ENCODE data around the gene LRRFIP2.

LRRFIP2 gene

DNA sequence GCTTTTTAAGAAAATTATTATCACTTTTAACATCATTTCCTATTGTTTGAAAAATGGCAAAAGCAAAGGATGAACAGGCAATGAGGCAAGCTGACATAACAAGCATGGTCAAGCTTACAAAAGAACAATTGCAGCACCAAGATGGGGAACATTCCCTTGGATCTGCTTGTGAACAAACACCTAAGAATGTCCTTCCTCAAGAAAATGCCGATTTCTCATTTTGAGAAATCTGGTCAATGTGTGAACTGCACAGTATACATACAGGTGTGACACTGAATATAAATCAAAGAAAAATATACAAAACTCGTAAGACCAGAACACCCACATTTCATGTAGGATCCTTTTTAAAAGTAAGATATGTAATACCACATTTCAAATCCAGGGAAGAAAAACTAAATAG is 58.9 kb downstream of the LRRFIP2 start:
- DNase-seq (ENCODE audit: low read depth): no peak

DNA sequence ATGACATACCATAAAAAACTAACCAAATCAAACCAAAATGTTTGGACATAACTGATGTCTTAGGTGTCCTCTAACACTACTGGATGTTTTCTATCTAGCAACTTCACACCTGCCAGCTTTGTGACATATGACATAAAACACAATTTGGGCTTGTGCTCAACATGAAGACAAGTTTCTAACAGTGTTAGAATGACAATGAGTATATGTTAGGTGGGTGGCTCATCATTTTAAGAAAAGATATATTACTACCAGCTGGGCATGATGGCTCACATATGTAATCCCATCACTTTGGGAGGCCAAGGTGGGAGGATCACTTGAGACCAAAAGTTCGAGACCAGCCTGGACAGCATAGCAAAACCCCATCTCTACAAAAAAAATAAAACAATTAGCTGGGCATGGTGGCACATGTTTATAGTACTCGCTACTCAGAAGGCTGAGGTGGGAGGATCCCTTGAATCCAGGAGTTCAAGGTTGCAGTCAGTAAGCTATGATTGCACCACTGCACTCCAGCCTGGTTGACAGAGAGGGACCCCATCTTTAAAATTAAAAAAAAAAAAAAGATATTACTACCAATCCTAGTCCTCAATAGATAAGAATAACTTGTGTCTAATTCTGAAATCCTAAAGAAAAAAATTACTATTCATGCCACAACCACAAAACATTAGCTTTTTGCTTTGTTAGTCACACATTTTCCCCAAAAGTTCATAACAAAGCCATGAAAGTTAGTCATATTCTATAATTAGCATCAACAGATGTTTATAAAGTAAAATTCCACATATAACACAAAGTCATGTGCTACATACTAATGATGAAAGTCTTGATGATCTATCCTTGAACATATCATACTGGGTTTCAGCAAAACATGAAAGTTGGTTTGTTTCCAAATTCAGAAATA is 59.9 kb downstream of the LRRFIP2 start:
- DNase-seq (ENCODE audit: low read depth): no peak

DNA sequence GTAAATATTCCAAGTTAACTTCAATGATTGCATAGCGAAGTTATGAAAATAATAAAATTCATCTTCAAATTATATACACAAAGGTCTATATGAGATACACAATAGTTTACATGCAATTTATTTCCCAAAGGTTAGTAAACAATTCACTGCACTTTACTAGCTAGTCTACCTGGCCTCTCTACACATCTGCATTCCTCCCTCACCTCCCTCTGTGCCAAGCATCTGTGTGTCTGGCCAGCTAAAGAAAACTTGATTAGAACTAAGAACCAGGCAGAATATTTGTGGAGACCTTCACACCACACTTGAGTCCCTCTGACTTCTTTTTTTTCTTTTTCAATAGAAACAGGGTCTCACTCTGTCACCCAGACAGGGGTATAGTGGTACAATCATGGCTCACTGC is 61.4 kb downstream of the LRRFIP2 start:
- no peak for DNase-seq (ENCODE audit: low read depth)

DNA sequence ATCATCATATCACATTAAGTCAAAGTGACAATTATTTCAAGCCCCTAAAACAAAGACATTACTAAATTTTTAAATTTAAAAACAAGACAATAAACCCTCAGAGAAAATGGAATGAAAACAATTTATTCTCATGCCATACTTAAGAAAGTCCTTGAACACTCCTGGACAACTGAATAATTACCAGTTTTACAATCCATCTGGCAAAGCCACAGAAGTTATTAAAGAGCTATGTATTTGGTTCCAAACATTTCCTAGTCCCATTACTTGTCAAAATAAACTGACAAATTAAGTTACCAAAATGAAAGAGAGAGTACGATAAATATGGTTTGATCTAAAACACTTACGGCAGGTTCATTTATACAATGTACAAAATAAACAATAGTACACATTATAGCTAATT is 63.2 kb downstream of the LRRFIP2 start:
- DNase-seq (ENCODE audit: low read depth): no peak

DNA sequence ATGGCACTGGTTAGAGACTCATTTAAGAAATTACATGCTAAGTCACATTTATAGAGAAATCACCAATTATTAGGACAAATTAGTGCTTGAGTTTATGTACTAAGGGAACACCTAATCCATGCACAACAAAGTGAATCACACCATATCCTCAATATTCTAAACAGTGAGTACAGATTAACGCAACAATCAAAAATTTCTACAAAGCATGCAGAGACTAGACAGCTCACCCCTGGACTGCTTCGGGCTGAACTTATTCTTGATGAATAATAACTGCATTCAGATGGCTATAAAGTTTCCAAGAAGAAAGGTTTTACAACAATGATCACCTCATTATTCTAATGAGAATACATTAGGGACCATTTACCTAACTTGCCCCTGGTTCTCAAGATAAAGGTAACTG is 66.5 kb downstream of the LRRFIP2 start:
- no peak for DNase-seq (ENCODE audit: low read depth)

DNA sequence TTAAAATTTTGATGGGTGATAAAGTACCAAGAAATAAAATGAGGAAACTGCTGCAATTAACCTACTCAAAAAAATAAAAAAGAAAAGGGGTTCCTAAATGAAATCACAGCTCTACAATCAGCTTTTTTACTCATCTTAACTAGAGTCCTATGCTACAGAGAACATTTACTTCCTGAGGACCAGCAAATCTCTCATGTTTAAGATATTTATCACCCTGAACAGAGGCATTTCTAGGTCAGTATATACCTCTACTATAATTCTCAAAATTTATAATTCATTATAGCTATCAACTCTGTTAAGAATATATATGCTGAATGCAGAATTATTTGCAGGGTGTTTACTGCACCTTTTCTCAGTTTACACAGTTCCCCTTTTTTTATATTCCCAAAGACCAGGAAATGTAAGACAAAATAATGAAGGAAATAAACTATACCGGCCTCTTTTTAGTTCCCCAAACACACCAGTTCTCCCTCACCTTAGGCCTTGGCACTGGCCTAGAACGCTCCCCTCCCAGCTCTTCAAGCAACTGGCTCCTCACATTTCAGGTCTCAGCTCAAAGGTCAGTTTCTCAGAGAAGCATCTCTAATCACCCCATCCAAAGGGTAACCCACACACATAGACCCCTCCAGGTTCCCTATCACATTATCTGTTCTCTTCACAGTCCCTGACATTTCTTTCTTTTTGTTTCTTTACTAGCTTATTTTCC is 71.1 kb downstream of the LRRFIP2 start:
- no peak for DNase-seq (ENCODE audit: low read depth)

DNA sequence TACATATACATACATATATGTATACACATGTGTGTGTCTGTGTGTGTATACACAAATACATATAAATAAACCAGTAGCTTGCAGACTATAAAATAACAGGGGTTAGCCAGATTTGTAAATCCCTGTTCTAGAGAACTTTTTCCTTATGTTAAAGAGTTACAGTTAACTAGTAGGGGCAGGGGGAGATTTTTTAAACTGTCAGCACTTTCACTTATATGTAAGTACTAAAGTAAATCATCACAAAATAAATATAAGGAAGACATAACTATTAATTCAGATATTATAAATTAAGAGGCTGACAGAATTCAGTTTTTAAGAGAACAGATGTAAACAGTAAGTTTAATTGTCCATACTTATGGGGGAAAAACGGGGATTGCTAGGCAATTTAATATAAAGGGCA is 74.0 kb downstream of the LRRFIP2 start:
- DNase-seq (ENCODE audit: low read depth): no peak

DNA sequence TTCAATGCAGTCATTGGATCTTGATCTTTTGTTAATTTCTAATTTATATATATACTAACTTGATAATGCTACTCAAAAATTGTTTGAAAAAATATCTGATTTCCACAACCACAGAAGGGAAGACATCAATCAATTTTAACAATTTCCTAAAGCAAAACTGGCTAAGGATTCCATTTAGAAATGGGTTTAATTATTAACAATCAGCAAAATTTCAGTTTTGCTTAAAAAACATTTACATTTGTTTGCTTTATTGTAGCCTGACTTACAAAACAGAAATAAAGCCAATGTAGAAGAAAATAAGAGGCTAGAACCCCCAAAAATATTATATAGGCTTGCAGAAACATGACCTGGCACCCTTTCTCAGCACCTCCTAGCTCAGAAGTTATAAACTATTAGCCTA is 74.9 kb downstream of the LRRFIP2 start:
- DNase-seq (ENCODE audit: low read depth): no peak

DNA sequence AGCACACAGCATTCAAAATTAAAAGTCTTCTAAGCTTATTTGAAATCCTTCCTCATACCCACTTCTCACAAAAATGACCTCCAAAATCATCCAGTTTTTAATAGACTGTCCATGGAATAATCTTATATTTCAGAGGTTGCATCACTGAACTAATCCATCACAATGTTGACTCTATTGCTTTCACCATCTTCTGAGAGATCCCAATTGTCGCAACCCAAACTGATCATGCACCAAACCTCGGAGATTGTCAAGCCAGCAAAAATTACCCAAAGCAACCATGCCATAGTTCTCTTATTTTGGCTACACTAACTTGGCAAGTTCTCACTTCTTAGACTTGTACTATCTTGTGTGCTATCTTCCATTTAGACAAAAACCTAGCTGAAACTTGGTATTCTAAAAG is 75.5 kb downstream of the LRRFIP2 start:
- no peak for DNase-seq (ENCODE audit: low read depth)

DNA sequence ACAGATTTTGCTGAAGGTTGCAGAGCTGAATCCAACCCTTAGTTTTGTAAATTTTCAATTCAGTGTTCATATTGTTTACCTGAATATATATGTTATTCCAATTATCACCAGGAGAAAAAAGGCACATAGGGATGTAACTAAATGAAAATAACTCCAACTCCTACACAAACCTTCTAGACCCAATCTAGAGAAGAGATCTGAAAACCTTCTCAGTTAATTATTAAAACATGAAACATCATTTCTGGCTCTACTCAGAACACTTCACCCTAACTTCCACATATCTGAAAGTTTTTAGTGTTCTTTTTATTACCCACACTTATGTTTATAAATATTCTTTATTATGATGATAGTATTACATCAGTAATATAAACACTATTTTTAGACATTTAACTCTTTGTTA is 76.6 kb downstream of the LRRFIP2 start:
- no peak for DNase-seq (ENCODE audit: low read depth)

DNA sequence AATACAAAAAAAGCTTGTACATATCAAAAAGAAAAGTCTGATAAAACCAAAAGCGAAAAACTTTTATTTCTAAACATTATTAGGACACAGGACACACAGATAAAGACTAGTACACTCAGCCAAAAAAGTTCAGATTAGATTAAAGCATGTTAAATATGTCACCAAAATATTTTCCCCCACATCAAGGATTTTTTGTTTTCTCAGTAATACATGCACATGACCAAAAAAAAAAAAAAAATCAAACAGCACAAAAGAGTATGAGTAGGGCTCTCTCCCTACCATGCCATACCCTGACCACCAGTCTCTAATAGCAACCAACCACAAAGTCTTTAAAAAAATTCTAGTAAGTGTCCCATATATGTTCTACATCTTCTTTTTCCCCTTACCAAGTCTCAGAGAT is 77.4 kb downstream of the LRRFIP2 start:
- DNase-seq (ENCODE audit: low read depth): no peak

DNA sequence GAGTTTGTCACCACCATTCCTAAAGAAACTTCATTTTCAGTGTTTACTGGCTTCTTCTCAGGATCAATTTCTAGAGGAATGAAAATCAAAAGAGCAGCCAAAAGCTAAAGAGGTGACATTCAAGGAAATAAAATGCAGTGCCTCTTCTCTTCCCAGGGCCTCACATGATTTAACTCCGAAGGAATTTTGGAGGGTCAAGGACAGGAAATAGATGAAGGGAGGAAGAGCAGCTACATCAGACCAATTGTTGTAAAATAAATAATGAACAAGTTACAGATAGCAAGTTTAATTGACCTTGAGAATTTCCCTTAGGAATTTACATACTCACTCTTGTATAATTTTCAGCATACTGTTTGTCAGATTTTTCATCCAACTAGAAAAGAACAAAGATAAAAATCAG is 78.1 kb downstream of the LRRFIP2 start:
- no peak for DNase-seq (ENCODE audit: low read depth)

DNA sequence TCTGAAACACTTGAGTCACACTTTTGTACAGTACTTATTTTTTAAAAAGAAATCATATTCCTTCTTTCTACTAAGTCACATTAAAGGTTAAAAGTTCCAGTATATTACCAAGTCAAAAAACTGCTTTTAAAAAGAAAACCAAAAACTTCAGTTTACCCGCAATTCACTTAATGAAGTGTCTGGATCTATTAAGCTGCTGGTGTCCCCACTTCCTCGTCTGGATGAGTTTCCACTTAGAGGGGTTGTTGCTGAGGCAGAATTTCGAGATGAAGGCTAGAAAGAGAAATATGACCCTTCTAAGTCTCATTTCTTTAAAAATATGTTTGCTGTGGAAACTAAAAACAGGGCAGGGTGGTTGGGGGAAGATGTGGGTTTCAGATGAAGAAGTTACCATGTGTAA is 79.7 kb downstream of the LRRFIP2 start:
- DNase-seq (ENCODE audit: low read depth): no peak

DNA sequence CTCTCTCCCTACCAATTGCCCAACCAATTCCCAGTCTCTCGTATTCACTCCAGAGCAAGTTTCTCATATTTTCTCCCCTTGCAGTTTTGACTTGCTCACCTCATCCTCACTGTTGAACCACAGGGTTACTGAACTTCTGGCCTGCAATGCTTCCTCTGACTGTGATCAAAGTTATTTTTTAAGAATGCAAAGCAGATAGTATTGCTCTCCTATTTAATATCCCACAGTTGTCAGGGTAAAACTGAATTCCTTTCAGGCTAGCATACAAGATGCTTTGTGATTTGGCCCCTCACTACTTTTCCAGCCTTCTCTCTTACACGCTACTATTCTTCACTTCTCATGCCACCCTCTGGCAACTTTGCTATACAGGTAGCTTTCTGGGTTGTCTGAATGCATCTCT is 80.9 kb downstream of the LRRFIP2 start:
- no peak for DNase-seq (ENCODE audit: low read depth)

DNA sequence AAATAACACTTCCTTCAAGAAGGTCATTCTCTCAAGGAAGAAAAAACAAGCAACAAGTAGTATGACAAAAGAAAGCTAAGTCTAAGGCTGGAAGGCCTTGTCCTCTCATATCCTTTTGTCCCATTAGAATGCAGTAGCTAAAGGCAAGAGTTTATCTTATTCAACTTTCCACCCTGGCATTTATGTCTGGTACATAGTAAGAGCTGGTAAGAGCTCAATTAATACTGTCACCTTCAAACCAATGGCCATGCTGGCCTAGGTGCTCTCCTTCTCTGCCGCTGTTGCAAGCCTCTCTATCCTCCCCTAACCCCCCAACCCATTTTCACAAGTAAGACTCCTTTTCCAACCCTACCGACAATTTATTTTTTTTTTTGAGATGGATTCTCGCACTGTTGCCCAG is 81.9 kb downstream of the LRRFIP2 start:
- no peak for DNase-seq (ENCODE audit: low read depth)

DNA sequence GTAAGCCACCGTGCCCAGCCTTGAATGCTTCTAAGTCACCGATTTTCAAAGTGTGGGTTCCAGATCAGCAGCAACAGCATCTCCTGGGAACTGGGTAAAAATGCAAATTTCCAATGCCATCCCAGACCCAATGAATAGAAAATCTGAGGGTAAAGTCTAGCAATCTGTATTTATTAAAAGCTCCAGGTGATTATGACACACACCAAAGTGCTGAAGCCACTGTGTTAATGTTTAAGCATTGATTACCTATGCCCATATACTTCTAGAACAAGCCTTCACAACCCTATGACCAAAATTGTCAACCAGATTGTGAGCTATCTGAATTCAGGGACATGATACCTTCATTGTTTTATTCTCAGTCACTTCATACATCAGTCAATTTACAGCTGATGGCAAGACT is 86.5 kb downstream of the LRRFIP2 start:
- no peak for DNase-seq (ENCODE audit: low read depth)

DNA sequence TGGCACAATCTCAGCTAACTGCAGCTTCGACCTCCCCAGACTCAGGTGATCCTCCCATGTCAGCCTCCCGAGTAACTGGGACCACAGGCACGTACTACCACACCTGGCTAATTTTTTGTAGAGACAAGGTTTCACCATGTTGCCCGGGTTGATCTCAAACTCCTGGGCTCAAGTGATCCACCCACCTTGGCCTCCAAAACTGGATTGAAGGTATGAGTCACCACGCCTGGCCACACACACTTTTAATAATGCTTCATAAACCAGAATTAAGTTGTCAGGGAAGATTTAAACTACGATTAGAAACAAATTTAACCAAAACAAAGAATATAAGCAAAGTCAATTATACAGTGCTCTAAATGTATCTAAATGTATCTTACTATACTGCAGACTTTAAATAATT is 87.5 kb downstream of the LRRFIP2 start:
- no peak for DNase-seq (ENCODE audit: low read depth)

DNA sequence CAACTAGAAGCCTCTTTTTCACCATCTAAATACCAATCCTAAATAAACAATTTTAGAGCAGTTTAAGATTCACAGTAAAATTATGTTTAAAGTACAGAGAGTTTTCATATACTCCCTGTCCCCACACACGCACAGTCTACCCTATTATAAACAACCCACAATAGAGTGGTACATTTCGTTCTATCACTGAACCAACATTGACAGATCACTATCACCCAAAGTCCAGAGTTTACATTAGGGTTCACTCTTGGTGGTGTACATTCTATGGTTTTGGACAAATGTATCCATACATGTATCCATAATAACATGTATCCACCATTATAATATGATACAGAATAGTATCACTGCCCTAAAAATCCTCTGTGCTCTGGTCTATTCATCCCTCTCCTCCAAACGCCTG is 92.1 kb downstream of the LRRFIP2 start:
- no peak for DNase-seq (ENCODE audit: low read depth)

DNA sequence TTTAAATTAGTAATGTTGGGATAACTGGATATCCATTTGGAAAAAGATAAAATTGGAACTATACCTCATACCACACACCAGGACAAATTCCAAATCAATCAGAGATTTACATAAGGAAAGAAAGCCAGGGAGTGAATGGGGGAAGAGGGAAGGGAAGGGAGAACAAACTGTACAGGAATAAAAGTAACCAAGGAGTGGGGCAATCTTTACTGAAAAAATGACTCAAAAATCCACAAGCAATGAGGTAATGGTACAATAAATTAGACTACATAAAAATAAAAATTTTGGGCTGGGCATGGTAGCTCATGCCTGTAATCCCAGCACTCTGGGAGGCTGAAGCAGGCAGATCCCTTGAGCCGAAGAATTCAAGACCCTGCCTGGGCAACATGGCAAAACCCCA is 98.4 kb downstream of the LRRFIP2 start:
- DNase-seq (ENCODE audit: low read depth): no peak

DNA sequence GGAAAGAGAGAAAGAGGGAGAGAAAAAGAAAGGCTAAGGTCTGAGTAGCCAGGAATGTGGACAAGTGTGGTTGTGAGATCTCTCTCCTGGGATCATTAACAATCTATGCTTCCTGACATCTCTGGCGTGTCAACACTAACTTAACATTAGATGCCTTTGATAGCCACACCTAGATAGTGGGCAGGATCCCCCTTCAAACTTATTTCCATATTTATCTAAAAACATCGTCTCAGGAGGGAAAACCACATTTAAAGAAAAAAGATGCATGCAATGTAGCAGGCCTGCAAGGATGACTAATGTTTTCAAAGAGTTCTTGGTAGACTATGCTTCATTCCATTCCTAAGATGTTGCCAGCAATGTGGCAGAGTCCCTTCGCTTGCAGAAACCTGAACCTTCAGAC is 100.2 kb downstream of the LRRFIP2 start:
- no peak for DNase-seq (ENCODE audit: low read depth)

DNA sequence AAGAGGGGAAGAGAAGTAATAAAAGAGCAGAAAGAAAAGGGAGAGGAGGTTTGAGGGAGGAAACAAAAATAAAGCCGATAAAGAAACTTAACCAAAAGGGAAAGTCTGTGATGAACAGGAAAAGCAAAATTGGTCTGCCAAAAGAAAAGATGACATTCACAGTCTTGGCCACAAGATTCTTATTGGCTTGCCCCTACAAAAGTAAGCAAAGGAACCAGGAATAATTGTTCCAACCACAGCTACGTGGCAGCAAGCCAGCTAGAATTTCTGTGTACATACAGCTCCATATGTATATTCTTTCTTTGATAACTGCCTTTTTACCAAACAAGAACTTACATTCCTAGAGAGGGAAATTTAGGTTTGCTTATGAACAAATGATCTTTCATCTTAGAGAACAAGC is 101.5 kb downstream of the LRRFIP2 start:
- DNase-seq (ENCODE audit: low read depth): no peak

DNA sequence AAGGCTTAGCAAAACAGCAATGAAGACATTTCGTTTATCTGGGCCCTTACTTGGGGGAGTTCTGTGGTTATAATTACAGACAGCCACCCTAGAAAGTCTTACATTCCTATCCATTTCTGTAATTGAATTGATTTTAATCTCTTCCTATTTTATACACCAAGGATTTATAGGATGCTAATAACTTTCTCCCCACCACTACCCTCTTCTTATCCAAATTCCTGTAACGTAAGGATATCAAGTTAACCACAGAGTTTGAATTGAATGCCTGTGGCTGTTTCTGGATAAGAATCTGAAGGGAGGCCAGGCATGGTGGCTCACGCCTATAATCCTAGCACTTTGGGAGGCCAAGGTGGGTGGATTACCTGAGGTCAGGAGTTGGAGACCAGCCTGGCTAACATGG is 102.5 kb downstream of the LRRFIP2 start:
- DNase-seq (ENCODE audit: low read depth): no peak

DNA sequence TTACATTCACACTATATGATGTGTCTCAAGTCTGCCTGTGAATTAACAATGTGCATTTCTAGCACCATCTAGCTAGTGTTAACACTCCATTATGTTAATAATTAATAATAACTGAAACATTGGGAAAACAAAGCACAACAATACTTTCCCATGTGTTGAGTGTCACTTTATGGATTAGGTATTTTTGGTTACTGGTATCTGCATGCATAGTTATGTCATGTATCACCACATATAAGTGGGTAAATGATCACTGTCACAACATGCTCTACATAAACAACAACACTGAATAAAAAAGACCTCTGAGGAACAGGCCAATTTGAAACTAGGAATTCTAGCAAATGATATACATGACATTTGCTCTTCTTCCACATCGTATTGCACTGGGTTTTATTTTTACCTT is 106.4 kb downstream of the LRRFIP2 start:
- DNase-seq (ENCODE audit: low read depth): no peak

DNA sequence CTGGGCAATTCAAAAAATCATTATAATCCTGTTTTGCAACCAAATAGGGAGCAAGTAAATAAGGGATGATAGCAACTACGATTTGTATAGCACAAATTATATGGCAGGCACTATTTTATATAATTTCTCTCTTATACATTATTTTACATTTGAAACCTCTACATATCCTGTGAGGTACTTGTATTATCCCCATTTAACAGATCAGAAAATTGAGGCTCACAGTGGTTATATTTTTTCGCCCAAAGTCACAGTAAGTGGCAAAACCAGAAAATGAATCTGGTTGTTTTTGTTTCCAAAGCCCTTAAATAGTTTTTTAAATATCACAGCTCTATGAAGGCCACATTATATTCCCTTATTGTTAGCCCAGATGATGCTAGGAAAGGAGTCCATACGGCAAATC is 106.8 kb downstream of the LRRFIP2 start:
- no peak for DNase-seq (ENCODE audit: low read depth)
